HG03575 (cell line): ENCODE measurements around the gene EIPR1.
"Not testable (repeated sequence)": the region's sequence is repeated elsewhere in the genome, so short reads cannot be mapped to it uniquely, and the experiment has no call there.

Experiments
- ATAC-seq: cut with Tn5 transposase; IDR thresholded peaks from one replicate; pipeline ENCODE4 v1.9.1; 2021; ENCODE audit not compliant: unreplicated experiment, insufficient number of reproducible peaks, low FRiP score; ENCODE audit errors: extremely low read depth

The EIPR1 gene

DNA sequence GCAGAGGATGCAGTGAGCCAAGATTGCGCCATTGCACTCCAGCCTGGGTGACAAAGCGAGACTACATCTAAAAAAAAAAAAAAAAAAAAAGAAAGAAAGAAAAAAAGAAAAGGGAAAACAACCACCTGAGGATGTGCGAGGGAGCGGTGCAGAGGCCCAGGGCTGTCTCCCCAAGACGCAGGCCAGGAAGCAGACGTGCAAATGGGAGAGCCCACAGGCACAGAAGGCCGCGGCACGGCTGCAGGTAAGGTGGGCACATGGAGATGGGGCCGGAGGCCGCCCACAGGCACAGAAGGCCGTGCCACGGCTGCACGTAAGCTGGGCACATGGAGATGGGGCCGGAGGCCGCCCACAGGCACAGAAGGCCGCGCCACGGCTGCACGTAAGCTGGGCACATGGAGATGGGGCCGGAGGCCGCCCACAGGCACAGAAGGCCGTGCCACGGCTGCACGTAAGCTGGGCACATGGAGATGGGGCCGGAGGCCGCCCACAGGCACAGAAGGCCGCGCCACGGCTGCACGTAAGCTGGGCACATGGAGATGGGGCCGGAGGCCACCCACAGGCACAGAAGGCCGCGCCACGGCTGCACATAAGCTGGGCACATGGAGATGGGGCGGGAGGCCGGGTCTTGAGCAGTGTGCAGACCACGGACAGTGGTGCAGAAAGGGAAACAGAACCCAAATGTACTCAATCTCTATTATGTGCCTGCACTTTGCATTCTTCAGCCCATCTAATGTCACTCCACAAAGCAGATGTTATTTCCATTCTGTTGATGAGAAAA, 93.6 kb downstream of the EIPR1 start:
- not testable (repeated sequence) for ATAC-seq

- ATAC-seq, result no peak
Observed at GRCh38 chr2:3283206-3283605, 94.4 kb downstream of the EIPR1 start.

- ATAC-seq, result no peak
Observed at GRCh38 chr2:3282056-3282998, 95.3 kb downstream of the EIPR1 start.

DNA sequence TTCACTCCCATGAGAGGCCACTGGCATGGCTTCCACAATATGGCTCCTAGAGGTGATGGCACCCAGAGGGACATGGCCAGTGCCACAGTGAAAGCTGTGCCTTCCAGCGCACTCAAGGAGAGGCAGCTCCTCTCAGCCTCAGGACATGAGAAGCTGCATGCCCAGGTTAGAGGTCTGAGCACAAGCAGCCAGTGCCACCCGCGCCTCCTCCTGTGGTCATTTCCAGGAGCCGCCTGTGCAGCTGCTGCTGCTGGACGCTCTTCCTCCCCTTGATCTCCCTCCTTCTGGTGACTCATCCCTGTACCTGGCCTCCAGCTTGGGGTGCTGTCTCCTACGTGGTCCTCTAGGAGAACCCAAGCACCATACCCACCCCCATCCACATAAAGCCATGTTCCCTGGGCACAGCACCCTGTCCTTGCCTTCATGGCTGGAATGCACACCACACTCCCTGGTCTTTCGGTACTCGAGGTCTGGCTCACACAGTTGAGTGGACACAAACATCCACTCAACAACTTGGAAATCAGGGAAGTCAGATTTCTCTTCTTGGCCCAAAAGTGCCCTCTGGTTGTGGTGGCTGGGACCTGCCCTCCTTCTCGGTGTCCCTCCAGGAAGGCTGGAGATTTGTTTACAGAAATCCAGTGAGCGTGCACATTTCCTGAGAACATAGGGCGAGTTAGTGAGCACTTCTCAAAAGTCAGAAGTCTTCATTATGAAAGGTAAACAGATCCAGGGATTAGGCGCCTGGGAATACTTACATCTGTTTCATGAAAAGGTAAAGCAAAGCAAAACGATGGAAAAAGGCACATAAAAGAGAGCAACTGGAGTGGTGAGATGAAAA, 96.7 kb downstream of the EIPR1 start:
- ATAC-seq, result no peak

DNA sequence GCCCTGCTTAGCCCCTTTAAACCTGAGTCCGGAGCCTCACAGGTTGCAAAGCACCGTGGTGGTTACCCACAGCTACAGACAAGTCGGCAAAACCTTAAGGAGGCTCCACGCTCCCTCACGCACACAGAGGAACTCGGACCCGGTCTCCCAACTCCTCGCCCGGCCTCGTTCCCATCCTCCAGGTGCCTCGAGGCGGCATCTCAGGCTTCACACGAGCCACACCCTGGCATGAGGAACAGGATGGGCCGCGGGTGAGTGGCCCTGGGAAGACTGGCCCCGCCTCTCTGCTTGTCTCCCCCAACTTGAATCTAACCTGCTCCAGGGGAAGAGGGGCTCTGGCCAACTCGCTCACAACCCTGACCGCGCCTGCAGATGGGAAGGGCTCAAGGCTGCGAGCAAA, 97.4 kb downstream of the EIPR1 start:
- no peak for ATAC-seq

GRCh38 chr2:3279236-3279960, 98.2 kb downstream of the EIPR1 start:
- ATAC-seq, result no peak

- no peak for ATAC-seq
Observed at GRCh38 chr2:3278521-3279218, 98.9 kb downstream of the EIPR1 start.

- ATAC-seq, result no peak
Observed at GRCh38 chr2:3277748-3278520, 99.7 kb downstream of the EIPR1 start.

- no peak for ATAC-seq
Observed at GRCh38 chr2:3277050-3277747, 100.4 kb downstream of the EIPR1 start.

DNA sequence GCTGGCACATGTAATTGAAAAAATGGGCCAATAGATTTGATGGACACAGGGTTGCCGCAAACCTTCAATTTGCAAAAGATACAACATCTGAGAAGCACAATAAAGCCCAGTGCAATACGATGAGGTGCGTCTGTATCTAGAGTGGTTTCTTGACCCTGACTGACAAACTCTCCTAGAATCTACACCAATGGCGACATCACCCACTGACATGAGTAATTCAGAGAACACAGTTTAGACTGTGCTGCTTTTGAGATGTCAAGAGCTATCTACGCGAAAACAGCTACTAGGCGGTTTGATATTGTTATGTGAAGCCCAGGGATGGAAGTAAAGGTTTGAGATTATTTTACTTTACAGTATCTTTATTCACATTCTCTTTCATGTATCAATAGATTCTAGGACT, 104.9 kb downstream of the EIPR1 start:
- ATAC-seq, result no peak

DNA sequence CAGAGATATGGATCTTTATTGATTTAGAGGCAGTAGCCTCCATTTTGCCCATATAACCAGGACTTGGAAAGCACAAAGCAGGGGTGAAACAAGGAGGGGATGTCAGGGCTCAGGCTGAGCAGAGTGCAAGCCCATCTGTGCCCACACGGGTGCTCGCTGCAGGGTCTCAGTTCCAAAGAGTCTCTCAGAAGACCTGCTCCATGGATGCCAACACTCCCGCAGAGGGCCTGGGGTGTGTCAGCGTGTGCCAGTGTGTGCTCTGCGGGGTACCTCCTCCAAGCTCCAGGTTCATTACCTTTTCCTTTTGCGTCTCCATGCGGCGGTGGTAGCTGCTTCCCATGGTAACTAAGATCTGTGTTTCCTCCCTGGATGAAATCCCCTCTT, 107.5 kb downstream of the EIPR1 start:
- no peak for ATAC-seq

- ATAC-seq, result no peak
Observed at GRCh38 chr2:3269425-3270094, 108.1 kb downstream of the EIPR1 start.

DNA sequence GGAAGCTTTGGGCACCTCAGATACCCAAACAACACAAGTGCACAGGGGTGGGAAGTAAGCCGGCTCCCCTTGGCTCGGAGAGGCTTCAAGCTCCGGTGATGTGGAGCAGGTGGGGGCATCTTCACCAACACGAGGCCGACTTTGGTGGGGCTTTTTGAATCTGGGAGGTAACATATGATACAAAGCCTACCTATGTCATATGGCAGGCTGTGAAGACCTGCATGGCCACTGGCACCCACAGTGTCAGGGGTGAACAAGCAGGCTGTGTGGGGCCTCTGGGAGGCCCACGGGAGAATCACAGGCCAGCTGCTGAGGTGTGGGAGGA, 109.0 kb downstream of the EIPR1 start:
- ATAC-seq, result no peak

DNA sequence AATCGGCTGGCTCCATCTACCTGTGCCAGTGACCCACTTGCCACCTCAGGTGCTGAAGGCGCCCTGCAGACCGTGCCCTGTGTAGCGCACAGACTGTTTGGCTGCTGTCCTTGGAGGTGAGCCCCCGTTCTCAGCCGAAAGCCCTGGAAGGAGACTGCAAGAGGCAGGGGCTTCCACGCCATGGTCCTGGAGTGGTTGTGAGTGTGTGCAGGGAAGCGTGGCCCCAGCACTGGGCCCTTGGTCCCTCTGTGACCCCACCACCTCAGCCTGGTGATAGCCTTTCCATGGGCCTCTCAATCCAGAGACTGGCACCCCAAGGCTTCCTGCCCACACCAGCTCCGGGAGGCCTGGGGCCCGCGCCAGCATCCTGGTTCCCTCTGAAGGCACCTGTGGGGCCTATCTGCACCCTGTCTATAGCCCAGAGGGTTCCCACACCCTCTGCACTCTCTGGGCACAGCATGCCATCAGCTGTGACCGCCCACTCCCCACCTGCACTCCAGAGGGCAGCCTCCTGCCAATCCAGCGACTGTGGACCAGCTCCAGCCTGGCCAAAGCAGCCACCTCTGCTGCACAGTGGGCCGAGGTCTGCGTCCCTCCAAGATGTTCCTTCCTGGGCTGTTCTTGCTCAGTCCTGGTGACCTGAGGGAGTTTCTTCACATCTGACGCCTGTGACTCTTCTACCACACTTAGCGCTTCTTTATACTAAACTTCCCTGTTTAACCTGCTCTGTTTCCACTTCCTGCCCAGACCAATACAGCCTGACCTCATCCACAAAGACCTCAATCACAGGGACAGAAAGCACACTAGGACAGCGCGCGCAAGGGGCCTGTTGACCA, 109.5 kb downstream of the EIPR1 start:
- ATAC-seq, result no peak

GRCh38 chr2:3266925-3267867, 110.4 kb downstream of the EIPR1 start:
- no peak for ATAC-seq
